Measurements from ENCODE around the gene PRKACB. TPM values are rescaled to one million over a fixed set of nuclear protein-coding genes. Genes with fewer than 3 reads are reported as not detected.

Gene PRKACB
- total and polyA plus RNA-seq, 2 of the 8 experiments (the other 6 are each of a cell fraction or from before 2014, with no cell fraction given): 7.8 to 31.0 TPM

GRCh38 chr1:84164161-84164560 lies 20.1 kb downstream of the PRKACB start (continued):
- TF ChIP-seq CHD7 (IDR thresholded peaks at IDR 0.05; ENCODE audit: insufficient replicate concordance, low read length) (no peak), E2F6 (IDR thresholded peaks at IDR 0.05) (no peak), NANOG (IDR thresholded peaks at IDR 0.05; ENCODE audit: insufficient read depth, low read depth, low read length, poor library complexity, severe bottlenecking) (no peak)

Data from H1 (cell line).